Keratinocyte (primary cell): ENCODE measurements around the gene LRRC15.

Experiments used
- EZH2 ChIP-seq: IDR thresholded peaks from one replicate; pipeline ENCODE4 v1.6.1; 2012; ENCODE audit warnings: inconsistent platforms, mild to moderate bottlenecking, low read length, moderate library complexity
- TF ChIP-seq, protein P1 (sequence below), 3 experiments: IDR thresholded peaks in 1 of 3; conservative IDR thresholded peaks in 1 of 3; optimal IDR thresholded peaks in 1 of 3; 2 replicates in 2 of 3; 3 replicates in 1 of 3; pipeline versions ENCODE3 to v1.5.1; 2011; ENCODE audit warnings: low read length in 3 of 3, mild to moderate bottlenecking in 3 of 3, moderate library complexity in 2 of 3, control low read depth in 1 of 3, inconsistent platforms in 1 of 3; ENCODE audit not compliant: insufficient read depth in 2 of 3; ENCODE audit errors: extremely low read depth in 1 of 3

DNA sequence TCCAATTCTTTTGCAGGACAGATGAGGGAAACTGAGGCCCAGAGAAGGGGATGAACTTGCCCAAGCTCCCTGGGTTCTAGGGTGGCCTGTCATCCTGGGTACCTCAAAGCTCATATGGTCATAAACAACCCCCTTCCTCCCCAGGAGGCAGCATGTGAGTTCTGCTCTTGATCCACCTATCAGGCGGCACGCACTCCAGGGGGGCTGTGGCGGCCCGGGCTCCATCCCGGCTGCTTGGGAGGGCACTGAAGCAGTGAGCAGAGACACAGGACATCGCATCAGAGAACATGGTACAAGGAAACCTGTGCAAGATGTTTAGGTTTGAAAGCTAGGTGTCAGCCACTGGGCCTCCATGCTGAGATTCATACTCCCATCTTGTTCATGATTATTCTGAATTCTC, 52.6 kb downstream of the LRRC15 start:
- TF ChIP-seq, protein P1, sequence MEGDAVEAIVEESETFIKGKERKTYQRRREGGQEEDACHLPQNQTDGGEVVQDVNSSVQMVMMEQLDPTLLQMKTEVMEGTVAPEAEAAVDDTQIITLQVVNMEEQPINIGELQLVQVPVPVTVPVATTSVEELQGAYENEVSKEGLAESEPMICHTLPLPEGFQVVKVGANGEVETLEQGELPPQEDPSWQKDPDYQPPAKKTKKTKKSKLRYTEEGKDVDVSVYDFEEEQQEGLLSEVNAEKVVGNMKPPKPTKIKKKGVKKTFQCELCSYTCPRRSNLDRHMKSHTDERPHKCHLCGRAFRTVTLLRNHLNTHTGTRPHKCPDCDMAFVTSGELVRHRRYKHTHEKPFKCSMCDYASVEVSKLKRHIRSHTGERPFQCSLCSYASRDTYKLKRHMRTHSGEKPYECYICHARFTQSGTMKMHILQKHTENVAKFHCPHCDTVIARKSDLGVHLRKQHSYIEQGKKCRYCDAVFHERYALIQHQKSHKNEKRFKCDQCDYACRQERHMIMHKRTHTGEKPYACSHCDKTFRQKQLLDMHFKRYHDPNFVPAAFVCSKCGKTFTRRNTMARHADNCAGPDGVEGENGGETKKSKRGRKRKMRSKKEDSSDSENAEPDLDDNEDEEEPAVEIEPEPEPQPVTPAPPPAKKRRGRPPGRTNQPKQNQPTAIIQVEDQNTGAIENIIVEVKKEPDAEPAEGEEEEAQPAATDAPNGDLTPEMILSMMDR (optimal IDR thresholded peaks at IDR 0.05 in 1 of 3, IDR thresholded peaks at IDR 0.05 in 1 of 3, conservative IDR thresholded peaks at IDR 0.05 in 1 of 3; ENCODE audit: extremely low read depth in 1 of 3, insufficient read depth in 2 of 3, low read length in 3 of 3), result no peak
- no peak for TF ChIP-seq EZH2
